Keratinocyte (primary cell): ENCODE results near the gene ERGIC2. TPM values are rescaled to one million over a fixed set of nuclear protein-coding genes. Genes with fewer than 3 reads are reported as not detected.

ENCODE experiments used
- DNase-seq: peaks from one replicate; pipeline ENCODE4 v3.0.0-alpha.2; 2011; ENCODE audit warnings: low read depth, missing footprints, low spot score
- FAIRE-seq: peaks from 2 replicates; lab custom pipeline; 2011; peaks lifted over from hg19 to GRCh38; lab: Jason Lieb, UNC
- H2AFZ ChIP-seq: 2 replicates; pipeline ENCODE4 v1.6.0; 2012; ENCODE audit warnings: low read length, control low read depth, inconsistent platforms; ENCODE audit not compliant: control insufficient read depth
- H3K27ac ChIP-seq: 2 replicates; pipeline ENCODE4 v1.5.1; 2011; ENCODE audit warnings: low read length; ENCODE audit not compliant: control insufficient read depth, insufficient read depth
- H3K27me3 ChIP-seq: 3 replicates; pipeline ENCODE4 v1.6.0; 2011; ENCODE audit warnings: low read length; ENCODE audit not compliant: control insufficient read depth, insufficient read depth; ENCODE audit errors: extremely low read depth
- H3K36me3 ChIP-seq, 2 experiments: 2 replicates in 1 of 2; 3 replicates in 1 of 2; pipeline ENCODE4 v1.5.1; 2011; ENCODE audit warnings: low read length in 2 of 2, mild to moderate bottlenecking in 1 of 2; ENCODE audit not compliant: control insufficient read depth in 2 of 2, insufficient read depth in 2 of 2; ENCODE audit errors: extremely low read depth in 1 of 2
- H3K4me1 ChIP-seq: 3 replicates; pipeline ENCODE4 v1.5.1; 2011; ENCODE audit warnings: low read length; ENCODE audit not compliant: control insufficient read depth, insufficient read depth; ENCODE audit errors: extremely low read depth
- H3K4me2 ChIP-seq: 3 replicates; pipeline ENCODE4 v1.6.0; 2011; ENCODE audit warnings: low read depth, low read length; ENCODE audit not compliant: control insufficient read depth, insufficient read depth; ENCODE audit errors: extremely low read depth
- H3K4me3 ChIP-seq, 3 experiments: fragments of 200-600 bp in 1 of 3; sonication (generic) in 1 of 3; 2 replicates in 2 of 3; 3 replicates in 1 of 3; pipeline ENCODE4 v1.5.1; 2011 to 2016; ENCODE audit warnings: low read length in 3 of 3, mild to moderate bottlenecking in 3 of 3, control low read depth in 2 of 3, inconsistent platforms in 1 of 3, low read depth in 1 of 3, mixed read lengths in 1 of 3, mixed run types in 1 of 3, moderate library complexity in 1 of 3; ENCODE audit not compliant: control insufficient read depth in 2 of 3, insufficient read depth in 2 of 3; ENCODE audit errors: extremely low read depth in 1 of 3
- H3K79me2 ChIP-seq: 2 replicates; pipeline ENCODE4 v1.6.0; 2012; ENCODE audit warnings: low read length; ENCODE audit not compliant: control insufficient read depth, insufficient read depth
- H3K9ac ChIP-seq: 3 replicates; pipeline ENCODE4 v1.6.0; 2011; ENCODE audit warnings: low read length; ENCODE audit not compliant: control insufficient read depth, insufficient read depth; ENCODE audit errors: extremely low read depth
- H3K9me1 ChIP-seq: 3 replicates; pipeline ENCODE4 v1.6.0; 2011; ENCODE audit warnings: low read length; ENCODE audit not compliant: control insufficient read depth, insufficient read depth; ENCODE audit errors: extremely low read depth
- H3K9me3 ChIP-seq: 2 replicates; pipeline ENCODE4 v1.5.1; 2012; ENCODE audit warnings: low read depth, low read length; ENCODE audit not compliant: control insufficient read depth
- H4K20me1 ChIP-seq: 3 replicates; pipeline ENCODE4 v1.6.0; 2011; ENCODE audit warnings: low read length; ENCODE audit not compliant: control insufficient read depth, insufficient read depth; ENCODE audit errors: extremely low read depth
- EZH2 ChIP-seq: IDR thresholded peaks from one replicate; pipeline ENCODE4 v1.6.1; 2012; ENCODE audit warnings: inconsistent platforms, mild to moderate bottlenecking, low read length, moderate library complexity
- dilution Hi-C: fragments of 300-500 bp; cut with MboI; formaldehyde crosslinking; loops from one replicate; pipeline ENCODE4 v1.7.0; 2020; ENCODE audit warnings: low sequenced_read_pairs; ENCODE audit not compliant: extremely low pct_ligation_motif_present
- polyA plus RNA-seq, 5 experiments: library from polyadenylated mRNA; depleted of rRNA in 3 of 5; stranded (reverse) in 3 of 5; stranded (forward) in 1 of 5; unstranded in 1 of 5; fragments of >200 nt; gene quantifications; 1 replicate in 1 of 5; 2 replicates in 3 of 5; 3 replicates in 1 of 5; pipeline versions ENCODE4 v1.2.1 to v1.2.3, GENCODE V29; 2011 to 2012; ENCODE audit warnings: missing spikeins in 2 of 5, low read depth in 1 of 5, low replicate concordance in 1 of 5
- TF ChIP-seq, protein P1 (sequence below), 3 experiments: IDR thresholded peaks in 1 of 3; conservative IDR thresholded peaks in 1 of 3; optimal IDR thresholded peaks in 1 of 3; 2 replicates in 2 of 3; 3 replicates in 1 of 3; pipeline versions ENCODE3 to v1.5.1; 2011; ENCODE audit warnings: low read length in 3 of 3, mild to moderate bottlenecking in 3 of 3, moderate library complexity in 2 of 3, control low read depth in 1 of 3, inconsistent platforms in 1 of 3; ENCODE audit not compliant: insufficient read depth in 2 of 3; ENCODE audit errors: extremely low read depth in 1 of 3

The ERGIC2 gene
- polyA plus RNA-seq, 1 donor (not counting 4 experiments of a cell fraction or from before 2014, with no cell fraction given), result 62.4 TPM

DNA sequence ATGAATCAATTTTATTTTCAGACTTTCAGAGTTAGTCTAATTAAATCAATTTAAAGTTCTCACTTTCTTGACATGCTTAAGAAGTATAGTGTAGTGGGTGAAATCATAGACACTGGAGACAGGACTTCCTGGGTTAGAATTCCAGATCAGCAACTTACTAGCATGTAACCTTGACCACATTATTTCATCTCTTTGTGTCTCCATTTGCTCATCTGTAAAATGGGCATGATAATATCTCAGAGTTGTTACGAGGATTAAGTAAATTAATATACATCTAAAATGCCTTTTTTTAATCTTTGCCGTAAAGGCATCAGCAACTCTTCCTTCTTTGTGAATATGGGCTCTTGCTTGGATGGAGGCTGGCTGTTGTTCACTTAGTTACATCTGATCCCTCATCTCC lies 1.3 kb upstream of the ERGIC2 start:
- peak overlapping the region; percentile 93 for H3K4me2 ChIP-seq
- peak overlapping the region; percentile 97 for H2AFZ ChIP-seq
- H3K27ac ChIP-seq, result no peak overlapping the region

GRCh38 chr12:29376118-29376517 lies 4.9 kb downstream of the ERGIC2 start:
- Histone ChIP-seq H4K20me1 (no peaks in the 10 kb centered on the region), H3K9ac (no peak overlapping the region), H3K4me3 (no peak overlapping the region), H3K9me1 (no peaks in the 10 kb centered on the region), H3K4me1 (peaks cover 11% of the 10 kb centered on the region), H3K9me3 (no peaks in the 10 kb centered on the region), H3K36me3 (peaks cover 0 to 6% of the 10 kb centered on the region in 2 experiments), H3K79me2 (peaks cover 84% of the 10 kb centered on the region), H3K27me3 (no peaks in the 10 kb centered on the region), H2AFZ (no peak overlapping the region), H3K27ac (no peak overlapping the region), H3K4me2 (no peak overlapping the region)
- TF ChIP-seq, protein P1, sequence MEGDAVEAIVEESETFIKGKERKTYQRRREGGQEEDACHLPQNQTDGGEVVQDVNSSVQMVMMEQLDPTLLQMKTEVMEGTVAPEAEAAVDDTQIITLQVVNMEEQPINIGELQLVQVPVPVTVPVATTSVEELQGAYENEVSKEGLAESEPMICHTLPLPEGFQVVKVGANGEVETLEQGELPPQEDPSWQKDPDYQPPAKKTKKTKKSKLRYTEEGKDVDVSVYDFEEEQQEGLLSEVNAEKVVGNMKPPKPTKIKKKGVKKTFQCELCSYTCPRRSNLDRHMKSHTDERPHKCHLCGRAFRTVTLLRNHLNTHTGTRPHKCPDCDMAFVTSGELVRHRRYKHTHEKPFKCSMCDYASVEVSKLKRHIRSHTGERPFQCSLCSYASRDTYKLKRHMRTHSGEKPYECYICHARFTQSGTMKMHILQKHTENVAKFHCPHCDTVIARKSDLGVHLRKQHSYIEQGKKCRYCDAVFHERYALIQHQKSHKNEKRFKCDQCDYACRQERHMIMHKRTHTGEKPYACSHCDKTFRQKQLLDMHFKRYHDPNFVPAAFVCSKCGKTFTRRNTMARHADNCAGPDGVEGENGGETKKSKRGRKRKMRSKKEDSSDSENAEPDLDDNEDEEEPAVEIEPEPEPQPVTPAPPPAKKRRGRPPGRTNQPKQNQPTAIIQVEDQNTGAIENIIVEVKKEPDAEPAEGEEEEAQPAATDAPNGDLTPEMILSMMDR (optimal IDR thresholded peaks at IDR 0.05 in 1 of 3, IDR thresholded peaks at IDR 0.05 in 1 of 3, conservative IDR thresholded peaks at IDR 0.05 in 1 of 3; ENCODE audit: extremely low read depth in 1 of 3, insufficient read depth in 2 of 3, low read length in 3 of 3), result no peak
- no peak for TF ChIP-seq EZH2
- dilution Hi-C loops, result no loop called here
- DNase-seq, result no peak
- FAIRE-seq, result no peak

More for the DNA sequence above, 1.3 kb upstream of the ERGIC2 start:
- Histone ChIP-seq H3K27me3 (no peaks in the 10 kb centered on the region), H3K9me3 (no peaks in the 10 kb centered on the region), H3K4me3 (no peak overlapping the region), H3K9ac (no peak overlapping the region), H3K36me3 (peaks cover 0 to 3% of the 10 kb centered on the region in 2 experiments), H3K4me1 (peaks cover 13% of the 10 kb centered on the region), H3K79me2 (peaks cover 35% of the 10 kb centered on the region), H3K9me1 (no peaks in the 10 kb centered on the region), H4K20me1 (no peaks in the 10 kb centered on the region)
- dilution Hi-C loops, result no loop called here
- no peak for TF ChIP-seq EZH2
- TF ChIP-seq, protein P1 (optimal IDR thresholded peaks at IDR 0.05 in 1 of 3, IDR thresholded peaks at IDR 0.05 in 1 of 3, conservative IDR thresholded peaks at IDR 0.05 in 1 of 3; ENCODE audit: extremely low read depth in 1 of 3, insufficient read depth in 2 of 3, low read length in 3 of 3), result no peak
- DNase-seq (no peak), FAIRE-seq (no peak)
